Mucosa of descending colon (tissue), 3 donors: ENCODE results near the gene TEAD1. TPM values are rescaled to one million over a fixed set of nuclear protein-coding genes. Genes with fewer than 3 reads are reported as not detected.

Experiments used
- ATAC-seq: fragments of 200-7000 bp; cut with Tn5 transposase; one replicate; pipeline ENCODE4 v1.9.1; 2020; ENCODE audit warnings: mild to moderate bottlenecking, moderate library complexity
- DNase-seq, 3 donors: peaks; one replicate each; pipeline ENCODE4 v3.0.0-alpha.2; 2020
- H3K36me3 ChIP-seq: fragments of 200-600 bp; one replicate; pipeline ENCODE4 v1.8.0; 2021; ENCODE audit warnings: low read depth, mild to moderate bottlenecking
- H3K4me1 ChIP-seq: fragments of 200-600 bp; one replicate; pipeline ENCODE4 v1.8.0; 2021; ENCODE audit warnings: low read depth, mild to moderate bottlenecking
- H3K4me3 ChIP-seq: fragments of 200-600 bp; one replicate; pipeline ENCODE4 v1.8.0; 2021; ENCODE audit warnings: mild to moderate bottlenecking
- H3K9me3 ChIP-seq: fragments of 200-600 bp; one replicate; pipeline ENCODE4 v1.8.0; 2021; ENCODE audit warnings: mild to moderate bottlenecking
- intact Hi-C, 2 donors: fragments of 100-400 bp; cut with DNase I in 1 of 2; cut with micrococcal nuclease in 1 of 2; formaldehyde crosslinking; loops; one replicate each; pipeline versions ENCODE4 v1.11.0 to v1.11.1; 2022; cut with DNase I, micrococcal nuclease
- total RNA-seq, 3 donors: library from RNA; stranded (reverse); fragmentation: NEBNext Ultra II Directional in 2 of 3; extraction: Animal tissue kit (Norgen Biotek cat#: 25700) in 2 of 3; gene quantifications; one replicate each; pipeline versions ENCODE4 v1.2.1 to v1.2.4, GENCODE V29; 2021 to 2023
- TF ChIP-seq, protein P1 (sequence below): fragments of 200-600 bp; IDR thresholded peaks from one replicate; pipeline ENCODE4 v1.8.0; 2022; ENCODE audit warnings: antibody characterized with exemption, mild to moderate bottlenecking
- donor health status: DM: no; HTN: no; CAD: no; lungs with moderate emphysema.
- donor health status: DM: no; HTN: no; CAD: no.
- donor health status: DM: no; HTN: yes; CAD: no.

The TEAD1 gene
- total RNA-seq, 3 donors from 2014 or later: 33.2 to 196 (median 41.1) TPM

DNA sequence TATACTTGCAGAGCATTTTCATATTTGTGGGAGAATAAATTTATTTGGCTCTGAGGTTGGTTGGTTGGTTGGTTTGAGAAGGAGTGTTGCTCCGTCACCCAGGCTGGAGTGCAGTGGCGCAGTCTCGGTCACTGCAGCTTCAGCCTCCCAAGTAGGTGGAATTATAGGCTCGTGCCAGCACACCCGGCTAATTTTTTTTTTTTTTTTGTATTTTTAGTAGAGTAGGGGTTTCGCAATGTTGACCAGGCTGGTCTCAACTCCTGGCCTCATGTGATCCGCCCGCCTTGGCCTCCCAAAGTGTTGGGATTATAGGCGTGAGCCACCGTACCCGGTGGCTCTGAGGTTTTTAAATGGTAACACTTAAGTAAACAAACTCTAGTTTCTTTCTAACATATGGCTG is 161.1 kb downstream of the TEAD1 start:
- Histone ChIP-seq H3K9me3 (no peaks in the 10 kb centered on the region), H3K4me3 (no peak overlapping the region), H3K36me3 (no peaks in the 10 kb centered on the region), H3K4me1 (no peaks in the 10 kb centered on the region)
- ATAC-seq (no peak), DNase-seq (no peak)
- intact Hi-C loops: no loop called here
- TF ChIP-seq, protein P1, sequence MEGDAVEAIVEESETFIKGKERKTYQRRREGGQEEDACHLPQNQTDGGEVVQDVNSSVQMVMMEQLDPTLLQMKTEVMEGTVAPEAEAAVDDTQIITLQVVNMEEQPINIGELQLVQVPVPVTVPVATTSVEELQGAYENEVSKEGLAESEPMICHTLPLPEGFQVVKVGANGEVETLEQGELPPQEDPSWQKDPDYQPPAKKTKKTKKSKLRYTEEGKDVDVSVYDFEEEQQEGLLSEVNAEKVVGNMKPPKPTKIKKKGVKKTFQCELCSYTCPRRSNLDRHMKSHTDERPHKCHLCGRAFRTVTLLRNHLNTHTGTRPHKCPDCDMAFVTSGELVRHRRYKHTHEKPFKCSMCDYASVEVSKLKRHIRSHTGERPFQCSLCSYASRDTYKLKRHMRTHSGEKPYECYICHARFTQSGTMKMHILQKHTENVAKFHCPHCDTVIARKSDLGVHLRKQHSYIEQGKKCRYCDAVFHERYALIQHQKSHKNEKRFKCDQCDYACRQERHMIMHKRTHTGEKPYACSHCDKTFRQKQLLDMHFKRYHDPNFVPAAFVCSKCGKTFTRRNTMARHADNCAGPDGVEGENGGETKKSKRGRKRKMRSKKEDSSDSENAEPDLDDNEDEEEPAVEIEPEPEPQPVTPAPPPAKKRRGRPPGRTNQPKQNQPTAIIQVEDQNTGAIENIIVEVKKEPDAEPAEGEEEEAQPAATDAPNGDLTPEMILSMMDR: no peak

DNA sequence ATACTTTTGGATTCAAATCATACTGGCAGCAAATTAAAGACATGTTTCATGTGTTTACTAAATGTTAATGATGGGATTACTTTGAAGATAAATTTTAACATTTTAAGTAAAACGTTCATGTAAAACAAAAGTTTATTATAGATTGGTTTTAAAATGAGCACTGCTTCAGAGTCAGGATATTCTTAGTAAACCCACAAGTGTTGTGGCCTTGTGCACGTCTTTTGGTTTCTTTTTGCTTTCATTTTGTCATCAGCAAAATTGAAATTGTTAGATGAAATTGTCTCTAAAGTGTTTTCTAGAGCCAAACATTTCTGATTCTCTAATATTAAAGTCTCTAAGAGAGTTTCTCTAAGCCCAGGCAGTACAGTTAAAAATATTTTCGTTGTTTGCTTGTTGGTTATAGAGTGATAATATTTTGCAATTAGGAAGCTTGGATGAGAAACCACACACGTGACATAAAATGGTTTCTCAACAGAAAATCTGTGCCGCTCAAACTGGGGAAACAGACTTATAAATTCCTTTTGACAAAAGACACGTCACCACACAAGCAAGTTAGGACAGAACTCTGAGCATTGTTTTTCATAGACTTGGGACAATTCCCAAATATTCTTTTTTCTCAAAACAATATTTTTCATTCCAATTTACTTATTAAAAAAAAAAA is 164.4 kb downstream of the TEAD1 start:
- intact Hi-C loops: no loop called here
- peaks cover 7% of the 10 kb centered on the region for H3K4me1 ChIP-seq
- ATAC-seq: no peak

DNA sequence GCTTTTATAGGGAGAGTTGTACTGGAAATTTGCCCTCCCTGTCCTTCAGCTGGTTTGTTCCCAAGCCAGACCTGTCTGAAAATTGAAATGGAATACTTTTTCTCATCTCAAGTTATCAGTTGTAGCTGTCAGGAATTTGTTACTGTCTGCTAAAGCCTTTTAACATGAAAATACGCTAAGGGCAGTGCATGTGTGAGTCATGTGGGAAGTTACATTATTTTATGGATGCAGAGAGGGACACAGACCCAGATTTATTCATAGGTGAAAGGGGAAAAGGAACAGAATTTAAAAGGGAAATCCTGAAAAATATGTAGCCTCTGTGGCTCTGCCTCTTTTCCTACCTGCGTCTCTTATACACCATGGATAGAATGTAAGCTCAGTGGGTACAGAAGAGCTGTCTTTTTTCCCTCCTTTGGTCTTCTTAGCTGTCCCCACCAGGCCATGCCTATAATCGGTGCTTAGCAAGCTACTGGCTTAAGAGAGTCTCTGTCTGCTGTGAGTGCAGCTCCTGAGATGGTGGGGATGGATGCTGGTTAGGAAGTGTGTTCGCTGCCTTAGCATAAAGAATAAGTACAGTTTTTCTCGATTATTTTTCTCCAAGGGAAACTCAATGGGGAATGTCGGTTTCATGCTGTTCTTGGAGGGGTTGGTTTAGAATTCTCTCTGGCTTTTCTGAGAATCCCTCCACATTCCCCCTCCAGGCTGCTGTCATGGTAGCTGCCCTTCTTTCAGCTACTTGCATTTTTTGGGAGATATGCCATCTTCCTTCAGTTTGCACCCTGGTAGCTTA is 166.8 kb downstream of the TEAD1 start:
- ATAC-seq (peak; percentile 50), DNase-seq (no peak)
- Histone ChIP-seq H3K9me3 (no peaks in the 10 kb centered on the region), H3K4me3 (no peak overlapping the region), H3K36me3 (no peaks in the 10 kb centered on the region), H3K4me1 (peaks cover 22% of the 10 kb centered on the region)
- TF ChIP-seq, protein P1: no peak
- intact Hi-C loops: no loop called here

More for the DNA sequence above, 164.4 kb downstream of the TEAD1 start:
- no peaks in the 10 kb centered on the region for H3K36me3 ChIP-seq
- TF ChIP-seq, protein P1: no peak
- H3K9me3 ChIP-seq: no peaks in the 10 kb centered on the region
- DNase-seq: no peak
- H3K4me3 ChIP-seq: no peak overlapping the region

DNA sequence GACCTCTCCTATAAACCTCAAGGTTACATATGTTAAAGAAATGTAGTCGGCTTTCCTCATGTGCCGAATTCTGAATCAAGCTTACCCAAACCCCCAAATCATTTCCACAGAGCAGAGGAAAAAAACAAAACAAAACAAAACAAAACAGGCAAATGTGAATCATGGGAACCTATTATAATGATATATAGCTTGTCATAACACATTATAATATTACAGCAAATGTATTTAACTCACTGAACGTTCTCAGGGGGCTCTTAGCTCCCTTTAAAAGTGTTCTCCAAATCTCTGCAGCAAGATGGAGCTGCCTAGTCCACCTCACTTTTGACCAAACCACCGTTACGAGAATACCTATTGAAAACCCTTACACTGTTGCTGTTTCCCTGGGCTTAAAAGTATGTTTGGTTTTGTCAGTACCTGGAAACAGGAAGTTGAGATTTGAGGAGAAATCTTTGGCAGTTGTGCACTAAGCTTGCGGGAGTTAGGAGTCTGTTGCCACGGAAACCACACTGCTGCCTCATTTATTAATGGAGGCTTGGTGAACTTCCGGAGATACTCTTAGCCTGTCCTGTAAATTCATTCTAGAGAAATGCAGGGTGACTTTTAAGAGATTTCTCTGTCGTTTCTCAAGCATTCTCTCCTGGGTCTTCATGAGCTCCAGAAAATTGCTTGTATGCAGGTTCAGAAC is 167.9 kb downstream of the TEAD1 start:
- intact Hi-C loops: no loop called here
- Histone ChIP-seq H3K4me3 (no peak overlapping the region), H3K4me1 (peaks cover 31% of the 10 kb centered on the region), H3K9me3 (no peaks in the 10 kb centered on the region), H3K36me3 (no peaks in the 10 kb centered on the region)
- ATAC-seq (no peak), DNase-seq (no peak)
- TF ChIP-seq, protein P1: no peak

DNA sequence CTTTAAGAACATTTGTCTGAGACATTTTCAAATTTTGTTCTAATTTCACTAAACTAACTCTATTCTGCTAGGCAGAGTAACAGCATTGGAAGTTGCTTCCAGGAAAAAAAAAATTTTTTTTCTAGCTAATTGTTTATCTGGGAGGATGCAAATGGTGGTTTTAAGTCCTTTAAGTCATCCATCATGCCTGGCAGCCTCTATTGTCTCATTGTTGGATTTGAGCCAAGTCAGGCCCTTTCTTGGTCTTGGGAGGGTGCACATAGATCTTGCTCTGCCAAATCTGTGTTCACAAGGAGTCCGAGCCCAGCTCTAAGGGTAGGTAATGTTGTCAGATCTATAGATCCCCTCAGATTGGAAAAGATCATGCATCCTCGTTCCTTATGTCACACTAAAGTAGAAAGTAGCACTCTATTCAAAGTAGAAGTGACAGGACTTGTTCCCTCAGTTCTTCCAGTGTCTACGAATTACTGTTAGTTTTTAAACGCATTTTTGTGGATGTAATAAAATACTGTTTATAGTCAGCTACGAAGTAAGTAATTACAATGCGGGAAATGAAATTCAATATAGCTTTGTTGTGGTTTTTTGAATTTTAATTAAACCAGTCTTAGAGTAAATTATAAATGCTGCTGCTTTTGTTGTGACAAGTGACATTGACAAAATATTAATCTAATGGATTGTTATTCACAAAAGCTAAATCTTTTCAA is 168.9 kb downstream of the TEAD1 start:
- ATAC-seq (no peak), DNase-seq (no peak)
- TF ChIP-seq, protein P1: no peak
- peaks cover 31% of the 10 kb centered on the region for H3K4me1 ChIP-seq
- intact Hi-C loops: no loop called here
- no peaks in the 10 kb centered on the region for H3K36me3 ChIP-seq
- no peaks in the 10 kb centered on the region for H3K9me3 ChIP-seq
- no peak overlapping the region for H3K4me3 ChIP-seq
